GM21825 (cell line): ENCODE results near the gene UBTF.
A peak's percentile ranks its signal among the peaks of the same experiment; 100 is the strongest.

Experiments
- ATAC-seq: cut with Tn5 transposase; IDR thresholded peaks from one replicate; pipeline ENCODE4 v1.9.1; 2021; ENCODE audit warnings: mild to moderate bottlenecking, moderate library complexity; ENCODE audit not compliant: unreplicated experiment

The UBTF gene

DNA sequence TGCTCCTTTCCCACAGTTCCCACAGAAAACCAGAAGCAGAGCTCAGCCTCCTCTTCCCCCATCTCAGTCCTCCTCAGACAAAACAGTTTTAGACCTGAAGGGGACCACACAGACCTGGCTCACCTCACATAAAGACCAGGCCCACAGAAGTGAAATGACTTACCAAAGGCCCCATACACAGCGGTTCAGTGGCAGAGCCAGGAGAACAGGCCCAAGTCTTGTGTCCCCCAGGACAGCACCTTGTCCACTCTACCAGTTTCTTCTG lies 5.3 kb downstream of the UBTF start:
- ATAC-seq = no peak

GRCh38 chr17:44213403-44214229 lies 5.9 kb downstream of the UBTF start:
- no peak for ATAC-seq

DNA sequence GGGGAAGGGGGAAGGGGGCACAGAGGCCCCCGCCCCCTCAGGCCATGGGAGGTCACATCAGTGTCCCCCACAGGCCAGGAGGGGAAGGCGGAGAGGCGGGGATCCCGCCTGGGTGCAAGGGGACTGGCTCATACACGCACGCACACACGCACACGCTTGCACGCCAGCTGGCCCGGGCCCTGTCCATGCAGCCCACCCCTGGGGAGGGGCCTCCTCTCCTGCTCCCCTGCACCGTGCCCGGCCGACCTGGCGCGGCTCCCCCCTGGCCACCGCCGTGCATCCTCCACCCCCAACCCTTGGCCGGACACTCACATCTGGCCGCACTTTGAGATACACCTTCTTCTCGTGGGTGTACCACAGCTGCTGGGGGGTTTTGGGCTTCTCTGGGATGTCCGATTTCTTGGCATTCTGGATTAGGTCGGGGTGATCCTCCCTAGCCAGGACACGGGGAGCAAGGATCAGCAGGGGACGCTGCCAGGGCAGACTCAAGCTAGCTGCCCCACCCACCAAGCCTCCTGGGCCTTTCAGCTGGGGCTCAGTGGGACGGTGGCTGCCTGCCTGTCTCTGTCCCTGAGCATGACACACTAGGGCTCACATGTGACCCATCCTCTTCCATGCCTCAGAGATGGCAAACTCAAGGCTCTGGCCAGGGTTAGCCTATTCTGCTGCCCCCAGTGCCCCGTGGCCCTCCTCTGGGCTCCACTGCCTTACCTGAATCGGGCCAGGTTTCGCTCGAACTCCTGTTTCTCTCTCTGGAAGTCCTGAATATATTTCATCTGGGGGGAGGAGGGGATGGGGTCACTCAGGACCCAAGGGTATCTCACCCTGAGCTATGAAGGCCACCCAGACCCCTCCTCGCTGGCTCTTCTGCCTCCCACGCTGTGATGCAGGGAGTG lies 6.7 kb downstream of the UBTF start:
- ATAC-seq = no peak

GRCh38 chr17:44211281-44212265 lies 7.9 kb downstream of the UBTF start:
- no peak for ATAC-seq

GRCh38 chr17:44210342-44211192 lies 8.9 kb downstream of the UBTF start:
- ATAC-seq = peak; percentile 61

DNA sequence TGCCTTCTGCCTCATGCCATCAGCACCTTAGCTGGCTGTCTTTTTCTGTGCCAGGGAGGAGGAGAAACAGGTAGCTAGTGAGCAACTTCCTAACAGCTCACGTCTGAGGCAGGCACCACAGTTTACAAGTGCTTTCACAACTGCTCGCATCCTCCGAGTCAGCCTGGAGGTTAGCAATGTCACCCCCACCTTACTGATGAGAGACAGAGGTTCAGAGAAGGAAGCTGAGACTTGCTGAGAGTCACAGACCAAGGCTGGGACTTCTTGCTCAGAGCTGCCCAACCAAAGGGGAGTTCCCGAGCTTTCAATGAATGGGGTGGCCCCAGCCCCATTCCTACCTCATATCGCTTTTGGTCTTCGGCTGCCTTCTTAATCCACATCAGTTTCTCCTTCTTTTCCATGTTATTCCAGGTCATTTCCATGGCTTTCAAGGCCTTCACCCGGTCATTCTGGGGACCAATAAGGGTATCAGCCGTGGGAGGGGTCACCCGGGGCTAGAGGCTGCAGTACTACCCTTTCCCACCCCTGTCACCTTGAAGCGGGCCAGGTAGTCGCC lies 9.6 kb downstream of the UBTF start:
- no peak for ATAC-seq

GRCh38 chr17:44207743-44208142 lies 11.7 kb downstream of the UBTF start:
- no peak for ATAC-seq

DNA sequence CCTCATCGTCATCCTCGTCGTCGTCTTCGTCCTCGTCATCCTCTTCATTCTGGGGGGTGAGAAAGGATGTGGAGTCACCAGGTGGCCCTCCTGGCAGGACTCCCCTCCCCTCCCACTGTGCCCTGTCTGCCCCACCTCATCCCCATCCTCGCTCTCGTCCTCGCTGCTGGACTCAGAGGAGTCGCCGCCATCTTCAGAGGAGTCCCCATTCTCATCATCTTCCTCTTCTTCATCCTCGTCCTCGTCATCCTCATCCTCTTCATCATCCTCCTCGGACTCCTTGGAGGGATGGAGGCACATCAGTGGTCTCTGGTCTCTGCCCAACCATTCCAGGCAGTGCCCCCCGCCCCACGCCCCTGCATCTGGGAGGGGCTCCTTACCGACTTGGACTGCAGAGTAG lies 12.2 kb downstream of the UBTF start:
- ATAC-seq = no peak

GRCh38 chr17:44206825-44207155 lies 12.7 kb downstream of the UBTF start:
- no peak for ATAC-seq

DNA sequence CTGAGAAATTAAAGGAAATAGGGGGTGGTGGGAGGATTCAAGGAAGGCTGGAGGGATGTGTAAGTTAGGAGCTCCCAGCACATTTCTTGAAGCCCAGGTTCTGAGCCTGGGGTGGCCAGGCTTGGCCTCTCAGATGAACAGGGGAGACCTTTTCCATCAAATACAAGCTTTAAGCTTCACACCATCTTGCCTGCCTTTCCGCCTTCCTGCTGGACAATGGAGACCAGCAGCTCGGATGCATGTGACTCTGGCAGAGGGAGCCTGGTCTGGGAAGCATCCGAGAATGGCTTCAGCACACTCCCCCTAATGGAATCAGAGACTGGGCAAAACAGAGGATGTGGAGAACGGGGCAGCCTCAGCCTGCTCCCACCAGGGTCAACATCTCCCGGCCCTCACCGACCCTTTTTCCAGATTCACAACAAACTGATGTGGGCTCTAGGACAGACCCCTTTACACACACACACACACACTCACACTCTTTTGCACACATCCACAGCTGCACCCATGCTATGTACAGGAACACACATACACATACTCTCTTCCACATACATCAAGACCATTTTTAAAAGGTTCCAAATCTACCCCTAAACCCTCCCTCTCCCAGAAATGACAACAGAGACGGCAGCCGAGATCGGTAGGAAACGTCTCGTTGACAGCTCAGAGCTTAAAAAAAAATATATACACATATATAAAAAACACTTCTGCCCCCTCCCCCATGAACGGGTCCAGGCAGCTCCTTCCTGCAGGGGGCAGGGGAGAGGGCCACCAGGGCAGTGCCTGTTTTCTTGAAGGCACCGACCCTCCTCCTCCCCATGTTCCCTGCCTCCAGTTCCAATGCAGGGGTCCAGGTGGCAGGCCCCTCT lies 13.3 kb downstream of the UBTF start:
- ATAC-seq = no peak

- no peak for ATAC-seq
Measured at GRCh38 chr17:44204441-44204882, 15.0 kb downstream of the UBTF start.

DNA sequence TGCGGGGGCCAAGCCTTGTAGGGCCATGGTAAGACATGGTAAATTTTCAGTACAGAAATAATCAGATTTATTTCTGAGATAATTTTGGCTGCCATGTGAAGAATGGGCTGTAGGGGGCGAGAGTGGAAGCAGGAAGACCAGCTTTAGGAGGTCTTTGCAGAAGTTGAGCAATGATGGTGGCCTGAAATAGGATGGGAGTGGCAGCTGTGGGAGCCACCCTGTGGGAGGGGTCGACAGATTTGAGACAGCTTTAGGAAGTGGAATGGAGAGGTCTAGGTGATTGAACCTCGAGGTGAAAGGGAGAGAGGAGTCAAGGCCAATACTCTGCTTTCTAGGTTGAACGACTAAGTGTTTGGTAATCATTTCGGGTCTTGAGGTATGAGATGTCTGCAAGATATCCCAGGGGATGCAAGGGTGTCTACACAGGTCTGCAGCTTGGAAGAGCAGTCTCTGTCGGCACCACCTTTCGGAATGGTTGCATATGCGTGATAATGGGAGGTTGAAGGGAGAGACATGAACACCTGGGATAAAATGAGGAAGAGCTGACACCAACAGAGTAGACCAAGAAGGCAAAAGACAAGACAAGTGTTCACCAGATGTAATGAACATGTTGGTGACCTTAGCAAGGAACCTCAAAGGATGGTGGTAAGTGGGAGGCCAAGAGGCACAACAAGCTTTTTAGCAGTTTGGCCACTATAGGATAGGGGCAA lies 15.6 kb downstream of the UBTF start:
- ATAC-seq = no peak

- ATAC-seq = no peak
Measured at GRCh38 chr17:44202756-44203155, 16.7 kb downstream of the UBTF start.

GRCh38 chr17:44200478-44201155 lies 18.9 kb downstream of the UBTF start:
- ATAC-seq = no peak

- peak; percentile 57 for ATAC-seq
Measured at GRCh38 chr17:44199553-44200477, 19.7 kb downstream of the UBTF start, which contains the start of gene ATXN7L3. TSS of gene ATXN7L3 (minus strand) at chr17:44199884. CDS start at chr17:44198070, 1,814 bp downstream.

DNA sequence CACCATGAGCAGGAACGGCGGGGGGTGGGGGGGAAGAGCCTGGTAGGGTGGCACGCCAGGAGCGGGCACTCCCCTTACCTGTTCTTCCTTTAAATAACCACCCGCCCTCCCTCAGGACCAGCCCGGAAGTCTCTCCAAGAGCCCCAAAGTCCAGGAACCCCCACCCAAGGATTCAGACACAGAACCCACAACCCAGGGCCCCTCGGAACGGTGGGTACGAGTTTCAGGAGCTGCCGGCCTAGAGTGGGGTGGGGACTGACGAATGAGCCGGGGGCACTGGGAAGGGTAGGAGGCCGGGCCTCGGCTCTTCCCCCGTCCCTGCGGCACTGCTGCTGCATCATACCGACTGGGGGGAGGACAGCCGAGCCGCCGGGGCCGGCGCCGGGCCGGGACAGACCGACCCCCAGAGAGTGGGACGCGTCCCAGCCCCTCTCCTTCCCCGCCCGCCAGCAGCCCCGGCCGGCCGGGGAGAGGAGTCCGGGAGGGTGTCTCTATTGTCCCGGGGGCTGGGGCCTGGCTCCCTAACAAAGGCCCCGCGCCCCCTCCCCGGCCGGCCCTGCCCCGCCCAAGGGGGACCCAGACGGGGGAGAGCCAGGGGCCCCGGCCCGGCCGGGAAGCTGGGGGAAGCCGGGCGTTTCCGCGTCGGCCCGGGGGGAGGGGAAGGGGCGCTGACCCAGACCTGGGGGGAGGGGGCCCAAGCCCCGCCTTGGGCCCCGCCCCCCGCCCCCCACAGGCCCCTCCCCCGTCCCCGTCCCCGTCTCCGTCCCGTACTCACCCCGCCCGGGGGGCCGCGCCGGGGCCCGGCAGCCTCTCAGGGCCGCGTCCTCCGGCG lies 20.5 kb downstream of the UBTF start:
- peak; percentile 19 for ATAC-seq
